ENCODE data around the gene PBXIP1.

DNA sequence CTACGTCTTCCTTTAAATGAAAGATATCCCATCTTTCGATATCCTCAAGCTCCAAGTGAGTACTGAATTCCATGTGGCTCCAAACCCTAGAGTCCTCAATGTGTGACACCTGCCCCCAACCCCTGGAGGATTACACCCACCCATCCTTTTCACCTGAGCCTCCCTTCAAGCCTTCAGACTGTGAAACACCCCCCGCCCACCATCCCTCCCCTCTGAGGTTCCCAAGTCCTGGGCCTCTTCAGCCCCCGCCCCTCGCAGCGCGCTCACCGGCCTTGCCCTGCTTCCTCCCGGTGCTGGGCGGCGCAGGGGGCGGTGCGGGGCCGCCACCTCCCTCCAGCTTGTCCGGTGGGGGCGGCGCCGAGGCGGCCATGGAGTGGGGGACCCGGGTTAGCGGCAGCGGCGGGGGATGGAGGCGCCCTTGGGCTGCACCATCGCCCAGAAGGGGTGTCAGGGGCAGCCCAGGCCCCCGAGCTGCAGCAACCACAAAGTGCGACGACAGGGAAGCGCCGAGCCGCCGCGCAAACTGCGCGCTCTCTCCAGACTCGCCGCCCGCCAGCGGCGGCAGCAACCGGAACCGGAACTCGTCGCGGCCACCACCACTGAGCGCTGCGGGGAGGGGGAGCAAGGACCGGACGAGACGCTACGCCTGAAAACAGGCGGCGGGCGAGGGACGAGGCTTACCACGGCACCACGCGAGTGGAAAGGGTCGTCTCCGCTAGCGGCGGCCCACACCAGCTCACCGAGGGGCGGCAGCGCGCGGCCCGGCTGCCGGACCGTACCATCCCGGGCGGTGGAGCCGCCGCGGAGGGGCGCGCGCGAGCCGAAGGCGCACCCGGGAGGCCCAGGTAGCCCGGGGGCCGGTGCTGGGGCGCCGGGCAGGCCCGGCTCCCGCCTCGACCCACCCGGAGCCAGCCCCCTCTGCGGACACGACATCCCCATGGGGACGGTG, 5.6 kb upstream of the PBXIP1 start, which contains the start of gene PYGO2:
- TF ChIP-seq, protein P1, sequence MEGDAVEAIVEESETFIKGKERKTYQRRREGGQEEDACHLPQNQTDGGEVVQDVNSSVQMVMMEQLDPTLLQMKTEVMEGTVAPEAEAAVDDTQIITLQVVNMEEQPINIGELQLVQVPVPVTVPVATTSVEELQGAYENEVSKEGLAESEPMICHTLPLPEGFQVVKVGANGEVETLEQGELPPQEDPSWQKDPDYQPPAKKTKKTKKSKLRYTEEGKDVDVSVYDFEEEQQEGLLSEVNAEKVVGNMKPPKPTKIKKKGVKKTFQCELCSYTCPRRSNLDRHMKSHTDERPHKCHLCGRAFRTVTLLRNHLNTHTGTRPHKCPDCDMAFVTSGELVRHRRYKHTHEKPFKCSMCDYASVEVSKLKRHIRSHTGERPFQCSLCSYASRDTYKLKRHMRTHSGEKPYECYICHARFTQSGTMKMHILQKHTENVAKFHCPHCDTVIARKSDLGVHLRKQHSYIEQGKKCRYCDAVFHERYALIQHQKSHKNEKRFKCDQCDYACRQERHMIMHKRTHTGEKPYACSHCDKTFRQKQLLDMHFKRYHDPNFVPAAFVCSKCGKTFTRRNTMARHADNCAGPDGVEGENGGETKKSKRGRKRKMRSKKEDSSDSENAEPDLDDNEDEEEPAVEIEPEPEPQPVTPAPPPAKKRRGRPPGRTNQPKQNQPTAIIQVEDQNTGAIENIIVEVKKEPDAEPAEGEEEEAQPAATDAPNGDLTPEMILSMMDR (IDR thresholded peaks at IDR 0.05), result peak; percentile 36 to 71
- TF ChIP-seq POLR2AphosphoS5 (IDR thresholded peaks at IDR 0.05) (peak in 2 of 3 donors; percentile 54 to 76), POLR2A (IDR thresholded peaks at IDR 0.05) (peak in 1 of 2 donors; percentile 29)

Data from suprapubic skin (tissue), 4 donors.